Aorta (tissue), 5 donors: ENCODE results near the gene KCNN1. TPM values are rescaled to one million over a fixed set of nuclear protein-coding genes. Genes with fewer than 3 reads are reported as not detected.
"Not testable (repeated sequence)": the region's sequence is repeated elsewhere in the genome, so short reads cannot be mapped to it uniquely, and the experiment has no call there.

Source experiments
- ATAC-seq: fragments of 200-7000 bp; cut with Tn5 transposase; one replicate; pipeline ENCODE4 v1.9.1; 2022; ENCODE audit warnings: moderate library complexity; ENCODE audit not compliant: low FRiP score
- DNase-seq, 2 donors: peaks; one replicate each; pipeline ENCODE4 v3.0.0-alpha.2; 2020
- H3K27ac ChIP-seq, 2 donors: one replicate each; pipeline ENCODE4 v1.5.1; 2013; ENCODE audit warnings: low read length in 2 of 2, mild to moderate bottlenecking in 2 of 2, moderate library complexity in 2 of 2, control low read depth in 1 of 2, inconsistent platforms in 1 of 2, low read depth in 1 of 2
- H3K27me3 ChIP-seq, 2 donors: one replicate each; pipeline ENCODE4 v1.6.1; 2013; ENCODE audit warnings: control low read depth in 1 of 2, low read length in 1 of 2, mild to moderate bottlenecking in 1 of 2, moderate library complexity in 1 of 2; ENCODE audit not compliant: insufficient read depth in 2 of 2, control insufficient read depth in 1 of 2
- H3K36me3 ChIP-seq, 2 donors: one replicate each; pipeline ENCODE4 v1.6.1; 2013; ENCODE audit warnings: control low read depth in 1 of 2, low read length in 1 of 2, mild to moderate bottlenecking in 1 of 2; ENCODE audit not compliant: insufficient read depth in 2 of 2, control insufficient read depth in 1 of 2
- H3K4me1 ChIP-seq, 2 donors: one replicate each; pipeline ENCODE4 v1.6.1; 2013; ENCODE audit warnings: low read length in 2 of 2, control low read depth in 1 of 2, mild to moderate bottlenecking in 1 of 2, moderate library complexity in 1 of 2; ENCODE audit not compliant: insufficient read depth in 2 of 2, control insufficient read depth in 1 of 2
- H3K4me3 ChIP-seq, 2 donors: one replicate each; pipeline ENCODE4 v1.5.1; 2013; ENCODE audit warnings: low read length in 2 of 2, control low read depth in 1 of 2, mild to moderate bottlenecking in 1 of 2
- H3K9me3 ChIP-seq: one replicate; pipeline ENCODE4 v1.6.1; 2013; ENCODE audit warnings: mild to moderate bottlenecking, low read length; ENCODE audit not compliant: control insufficient read depth
- WGBS, 2 donors: extraction: QIAGEN DNeasy Blood & Tissue Kit; methylation state at CpG; one replicate each; pipeline ENCODE4 v1.1.7; 2013; 5-methylcytosine and 5-hydroxymethylcytosine counted together
- intact Hi-C, 2 donors: fragments of 100-400 bp; cut with DNase I; formaldehyde crosslinking; loops; one replicate each; pipeline versions ENCODE4 v1.14.2 to v1.15.0; 2022
- long read RNA-seq, 2 donors: library from polyadenylated mRNA; unstranded; transcript quantifications; one replicate each; pipeline ENCODE4 v2.0.0, GENCODE V29; 2020 to 2021
- polyA plus RNA-seq, 2 donors: library from polyadenylated mRNA; stranded (reverse); fragments of 200-250 nt; gene quantifications; one replicate each; pipeline ENCODE4 v1.2.3, GENCODE V29; 2013
- total RNA-seq, 2 donors: library from RNA; stranded (reverse); fragmentation: NEBNext Ultra II Directional; extraction: Animal tissue kit (Norgen Biotek cat#: 25700); gene quantifications; one replicate each; pipeline ENCODE4 v1.2.1, GENCODE V29; 2021
- donor health status: healthy with polysubstance abuse.
- donor health status: Bipolar disorder and iron deficiency.
- donor health status: DM: no; HTN: no; CAD: no.
- donor health status: DM: no; HTN: no; CAD: no.
- donor health status: DM: yes; HTN: yes; CAD: no.

KCNN1 gene
- under 1 TPM in 1 of 2 donors, not detected in 1; 0.13 TPM for total RNA-seq
- under 1 TPM in 1 of 2 donors, not detected in 1; 0.13 TPM for polyA plus RNA-seq
- long read RNA-seq, donor 1: 0 reads
- long read RNA-seq, donor 2, partial matches to known transcripts: 0 of 2 reads
- long read RNA-seq, donor 2, other reads (novel, unspliced or antisense): 2 of 2 reads

- Histone ChIP-seq H3K4me1 (no peaks in the 10 kb centered on the region), H3K27ac (no peak within 1 kb of the TSS), H3K36me3 (no peaks in the 10 kb centered on the region), H3K4me3 (peak within 1 kb of the TSS in 1 of 2 donors; percentile 1), H3K9me3 (no peaks in the 10 kb centered on the region), H3K27me3 (peaks cover 0 to 4% of the 10 kb centered on the region in 2 donors)
- 5 to 12% methylated on average over 17 to 59 of the region's 59 CpGs for WGBS, 2 donors
- intact Hi-C loops: no loop called here
- DNase-seq (no peak), ATAC-seq (no peak)
Observed at GRCh38 chr19:17966550-17967256, at the start of gene KCNN1. Gene KCNN1 (plus strand): TSS chr19:17967107. CDS start chr19:17973889, 6,782 bp downstream.

- H3K9me3 ChIP-seq, intact Hi-C loops, H3K4me1 ChIP-seq, H3K27me3 ChIP-seq, DNase-seq, ATAC-seq, H3K4me3 ChIP-seq, H3K27ac ChIP-seq, H3K36me3 ChIP-seq: not testable (repeated sequence)
- WGBS, 2 donors: 87 to 93% methylated on average over 20 to 29 of the region's 30 CpGs
Observed at GRCh38 chr19:17918151-17918550, 48.8 kb upstream of the KCNN1 start.

- H3K9me3 ChIP-seq, DNase-seq, H3K27me3 ChIP-seq, H3K4me3 ChIP-seq, H3K36me3 ChIP-seq, intact Hi-C loops, H3K4me1 ChIP-seq, ATAC-seq, H3K27ac ChIP-seq: not testable (repeated sequence)
- WGBS, 2 donors: 70 to 75% methylated on average over 5 of the region's 5 CpGs
Observed at GRCh38 chr19:17919122-17919521, 47.8 kb upstream of the KCNN1 start.

GRCh38 chr19:17920527-17920926, 46.4 kb upstream of the KCNN1 start:
- Histone ChIP-seq H3K9me3 (peaks cover 2% of the 10 kb centered on the region), H3K4me1 (no peaks in the 10 kb centered on the region), H3K27me3 (no peaks in the 10 kb centered on the region), H3K27ac (no peak overlapping the region), H3K36me3 (no peaks in the 10 kb centered on the region), H3K4me3 (no peak overlapping the region)
- intact Hi-C loops: no loop called here
- ATAC-seq: no peak
- no peak for DNase-seq

DNA sequence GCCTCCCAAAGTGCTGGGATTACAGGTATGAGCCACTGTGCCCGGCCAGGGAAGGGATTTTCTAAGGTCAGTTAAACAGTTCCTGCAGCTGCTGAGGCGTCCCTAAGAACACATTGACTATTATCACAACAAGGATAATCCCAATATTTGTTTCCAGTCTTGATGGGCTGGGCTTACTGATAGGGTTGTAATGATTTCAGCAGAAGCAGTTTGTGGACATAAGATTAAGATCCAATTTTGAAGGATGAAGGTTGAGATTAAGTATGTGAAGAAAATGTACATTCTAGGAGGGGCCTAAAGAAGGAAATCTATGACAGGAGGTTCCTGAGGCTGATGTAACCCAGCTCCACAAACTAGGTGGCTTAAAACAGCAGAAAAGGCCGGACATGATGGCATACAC, 44.8 kb upstream of the KCNN1 start:
- H3K9me3 ChIP-seq: peaks cover 2% of the 10 kb centered on the region
- H3K27ac ChIP-seq: no peak overlapping the region
- no peak overlapping the region for H3K4me3 ChIP-seq
- no peaks in the 10 kb centered on the region for H3K36me3 ChIP-seq
- DNase-seq (no peak), ATAC-seq (no peak)
- WGBS, 2 donors: 59 to 65% methylated on average over 3 of the region's 3 CpGs
- no peaks in the 10 kb centered on the region for H3K4me1 ChIP-seq
- intact Hi-C loops: no loop called here
- H3K27me3 ChIP-seq: no peaks in the 10 kb centered on the region

- Histone ChIP-seq H3K27ac (no peak overlapping the region), H3K4me1 (no peaks in the 10 kb centered on the region), H3K36me3 (no peaks in the 10 kb centered on the region), H3K4me3 (no peak overlapping the region), H3K9me3 (no peaks in the 10 kb centered on the region), H3K27me3 (no peaks in the 10 kb centered on the region)
- 76% methylated on average over 4 of the region's 4 CpGs for WGBS, 2 donors
- DNase-seq (no peak), ATAC-seq (no peak)
- intact Hi-C loops: no loop called here
Observed at GRCh38 chr19:17926044-17926443, 40.9 kb upstream of the KCNN1 start.

- Histone ChIP-seq H3K27me3 (no peaks in the 10 kb centered on the region), H3K4me3 (no peak overlapping the region), H3K27ac (no peak overlapping the region), H3K4me1 (no peaks in the 10 kb centered on the region), H3K9me3 (no peaks in the 10 kb centered on the region), H3K36me3 (no peaks in the 10 kb centered on the region)
- ATAC-seq (no peak), DNase-seq (no peak)
- intact Hi-C loops: no loop called here
- WGBS, 2 donors: 51 to 60% methylated on average over 4 of the region's 4 CpGs
Observed at GRCh38 chr19:17929056-17929455, 37.9 kb upstream of the KCNN1 start.

GRCh38 chr19:17931532-17932191, 35.2 kb upstream of the KCNN1 start:
- ATAC-seq (no peak), DNase-seq (no peak)
- Histone ChIP-seq H3K4me3 (no peak overlapping the region), H3K27ac (no peak overlapping the region), H3K27me3 (no peaks in the 10 kb centered on the region), H3K36me3 (no peaks in the 10 kb centered on the region), H3K9me3 (no peaks in the 10 kb centered on the region), H3K4me1 (no peaks in the 10 kb centered on the region)
- WGBS, 2 donors: 28% methylated on average over 14 of the region's 14 CpGs
- intact Hi-C loops: loop anchor here in 1 of 2 donors (2.0 kb wide), 1 partner anchor 73 kb away; the partner anchor contains the start of gene RPL18A
